SK-N-DZ (cell line): ENCODE results near the gene CEACAM3.

Source experiments
- DNase-seq: peaks from one replicate; pipeline ENCODE4 v3.0.0-alpha.2; 2015; ENCODE audit warnings: low spot score

The CEACAM3 gene

GRCh38 chr19:41844601-41845000, 48.2 kb downstream of the CEACAM3 start, which contains the start of gene LYPD4:
LYPD4 (minus strand) TSS chr19:41844683; CDS start chr19:41839285, 5,398 bp downstream.
- no peak for DNase-seq

DNA sequence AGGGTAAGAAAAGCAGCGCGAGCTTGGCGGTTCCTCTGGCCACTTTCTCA, 48.4 kb downstream of the CEACAM3 start, which contains the start of gene DMRTC2:
Gene DMRTC2 (plus strand): TSS at position 42 of the 50 bp plus-strand sequence. CDS start 2,387 bp downstream, outside the sequence.
- no peak for DNase-seq

DNA sequence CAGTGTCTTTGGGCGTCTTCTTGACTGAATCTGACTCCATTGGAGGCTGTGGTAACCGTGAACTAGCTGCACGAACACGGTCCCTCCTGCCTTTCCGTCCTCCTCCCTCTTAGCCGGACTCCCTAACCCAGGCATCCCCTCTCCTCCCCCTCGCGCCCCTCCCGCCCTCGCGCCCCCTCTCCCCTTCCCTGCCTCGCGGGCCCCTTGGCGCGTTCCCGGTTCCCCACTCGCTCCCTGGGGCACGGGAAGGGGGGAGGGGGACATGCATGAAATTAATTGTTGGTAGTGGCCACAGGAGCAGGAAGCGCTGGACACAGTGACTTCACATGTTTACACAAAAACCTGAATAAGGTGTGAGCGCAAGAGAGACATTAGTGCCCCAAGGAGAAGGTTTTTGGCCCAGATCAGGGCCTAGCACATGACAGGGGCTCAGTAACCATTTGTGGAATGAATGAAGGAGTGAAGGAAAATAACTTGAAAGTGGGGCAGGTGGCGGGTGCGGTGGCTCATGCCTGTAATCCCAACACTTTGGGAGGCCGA, 48.7 kb downstream of the CEACAM3 start:
- DNase-seq, result no peak

GRCh38 chr19:41847351-41848105, 51.1 kb downstream of the CEACAM3 start:
- DNase-seq, result no peak

- no peak for DNase-seq
These were observed 52.3 kb downstream of the CEACAM3 start for GRCh38 chr19:41848666-41849065.

GRCh38 chr19:41849067-41849466, 52.7 kb downstream of the CEACAM3 start:
- DNase-seq, result no peak

DNA sequence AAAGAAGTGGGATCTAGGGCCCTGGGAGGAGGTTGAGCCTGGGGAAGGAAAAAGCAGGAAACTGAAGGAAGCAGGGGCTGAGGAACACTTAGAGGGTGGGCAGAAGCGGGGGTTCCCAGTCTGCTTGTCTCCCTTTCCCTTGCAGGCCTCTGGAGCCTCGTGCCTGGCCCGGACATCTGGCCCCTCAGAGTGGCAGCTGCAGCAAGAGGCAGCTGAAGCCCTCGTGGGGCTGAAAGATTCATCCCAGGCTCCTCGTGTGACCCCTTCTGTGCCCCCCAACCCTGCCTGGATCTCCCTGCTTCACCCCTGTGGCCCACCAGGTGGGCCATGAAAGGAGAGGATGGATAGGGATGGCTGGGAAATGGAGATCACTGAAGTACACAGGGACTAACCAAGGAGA, 54.0 kb downstream of the CEACAM3 start:
- no peak for DNase-seq

- DNase-seq, result no peak
These were observed 55.1 kb downstream of the CEACAM3 start for GRCh38 chr19:41851456-41851855.

GRCh38 chr19:41853344-41853743, 57.0 kb downstream of the CEACAM3 start:
- DNase-seq, result no peak

GRCh38 chr19:41853768-41854167, 57.4 kb downstream of the CEACAM3 start:
- no peak for DNase-seq

DNA sequence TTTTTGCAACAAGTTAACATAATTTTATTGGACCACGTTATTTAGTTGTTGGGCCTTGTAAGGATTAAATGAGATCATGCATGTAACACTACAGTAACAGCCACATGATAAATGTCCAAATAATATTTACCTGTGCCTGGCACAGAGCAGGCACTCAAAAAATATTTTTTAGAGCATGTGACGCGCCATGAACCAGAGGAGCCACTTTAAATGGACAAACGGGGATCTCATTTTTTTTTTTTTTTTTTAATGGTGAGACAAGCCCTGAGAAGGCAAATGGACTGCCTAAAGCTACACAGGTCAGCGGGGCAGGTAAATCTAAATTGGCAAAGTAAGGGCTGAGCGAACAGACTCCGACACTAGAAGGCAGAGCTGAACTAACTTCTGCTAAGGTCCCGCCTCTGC, 62.8 kb downstream of the CEACAM3 start:
- no peak for DNase-seq

- DNase-seq, result peak; percentile 98
These were observed 63.4 kb downstream of the CEACAM3 start, which contains the start of gene RPS19 for GRCh38 chr19:41859618-41860418. RPS19 (plus strand) TSS chr19:41860255; CDS start chr19:41860775, 520 bp downstream.

DNA sequence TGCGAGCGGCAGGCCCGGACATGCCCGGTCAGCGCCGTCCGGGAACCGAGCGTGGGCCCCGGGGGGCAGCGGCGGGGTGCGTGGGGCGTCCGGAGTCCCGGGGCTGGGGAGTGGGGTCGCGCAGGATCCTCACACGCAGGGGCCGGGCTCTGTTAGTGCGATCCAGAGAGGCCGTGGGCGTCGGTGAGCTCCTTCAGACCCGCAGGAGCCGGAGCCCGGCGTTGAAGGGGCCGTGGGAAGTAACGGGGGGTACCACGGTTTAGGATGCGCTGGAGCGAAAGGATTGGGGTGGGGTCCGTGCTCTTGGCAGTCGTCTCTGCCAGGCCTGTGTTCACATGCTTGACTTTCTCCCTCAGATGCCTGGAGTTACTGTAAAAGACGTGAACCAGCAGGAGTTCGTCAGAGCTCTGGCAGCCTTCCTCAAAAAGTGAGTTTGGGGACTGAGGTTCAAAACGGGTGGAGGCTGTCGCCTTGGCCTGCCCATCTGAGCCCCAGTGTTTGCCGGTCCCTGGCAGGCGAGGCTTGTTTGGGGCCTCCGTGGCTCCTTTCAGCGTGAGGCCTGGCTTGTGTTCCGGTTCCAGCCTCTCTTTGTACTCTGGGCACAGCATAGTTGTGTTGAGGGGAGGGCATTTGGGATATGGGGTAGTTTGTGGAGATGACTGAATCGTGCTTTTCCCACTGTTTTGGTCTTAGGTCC, 64.2 kb downstream of the CEACAM3 start:
- no peak for DNase-seq
